SK-N-SH (cell line): Measurements from ENCODE around the gene RBM14. TPM values are rescaled to one million over a fixed set of nuclear protein-coding genes. Genes with fewer than 3 reads are reported as not detected.

ENCODE experiments used
- CTCF ChIA-PET: fragments of 300-600, 350-600 bp; formaldehyde crosslinking; extraction: SDS; loops from one replicate; lab custom pipeline; 2021; lab: Yijun Ruan, JAX
- POLR2A ChIA-PET: fragments of 350-600 bp; sonication (Branson Sonifier 250); formaldehyde crosslinking; extraction: SDS; loops from one replicate; lab custom pipeline; 2020; ENCODE audit warnings: antibody characterized with exemption, inconsistent platforms; lab: Yijun Ruan, JAX
- DNase-seq: peaks from one replicate; pipeline ENCODE4 v3.0.0; 2012
- H2AFZ ChIP-seq: fragments of 200-600 bp; sonication (generic); 2 replicates; pipeline ENCODE4 v1.8.1; 2016; ENCODE audit warnings: antibody characterized with exemption, mild to moderate bottlenecking, low read depth
- H3F3A ChIP-seq: fragments of 200-600 bp; sonication (generic); replicated peaks from 2 replicates; pipeline ENCODE3; 2016; ENCODE audit warnings: antibody characterized with exemption, mild to moderate bottlenecking; ENCODE audit not compliant: insufficient read depth
- H3K27ac ChIP-seq, 2 experiments: fragments of 200-500 bp in 1 of 2; fragments of 200-600 bp in 1 of 2; sonication (Bioruptor generic) in 1 of 2; sonication (generic), shearing (Covaris generic) in 1 of 2; 2 replicates each; pipeline versions ENCODE4 v1.5.1 to v1.6.1; 2014 to 2016; ENCODE audit warnings: low read depth in 2 of 2, inconsistent platforms in 1 of 2, low read length in 1 of 2, mild to moderate bottlenecking in 1 of 2, mixed read lengths in 1 of 2
- H3K27me3 ChIP-seq: fragments of 200-600 bp; sonication (generic), shearing (Covaris generic); 2 replicates; pipeline ENCODE4 v1.6.1; 2016; ENCODE audit warnings: mixed run types; ENCODE audit not compliant: insufficient read depth
- H3K36me3 ChIP-seq, 2 experiments: fragments of 200-500 bp in 1 of 2; fragments of 200-600 bp in 1 of 2; sonication (Bioruptor generic) in 1 of 2; sonication (generic) in 1 of 2; replicated peaks in 1 of 2; 2 replicates each; pipeline versions ENCODE3 to v1.5.1; 2014 to 2016; ENCODE audit warnings: low read length in 1 of 2, mild to moderate bottlenecking in 1 of 2; ENCODE audit not compliant: insufficient read depth in 2 of 2, control insufficient read depth in 1 of 2
- H3K4me1 ChIP-seq, 2 experiments: fragments of 200-500 bp in 1 of 2; fragments of 200-600 bp in 1 of 2; sonication (Bioruptor generic) in 1 of 2; sonication (generic), shearing (Covaris generic) in 1 of 2; 2 replicates each; pipeline versions ENCODE4 v1.5.1 to v1.6.1; 2014 to 2016; ENCODE audit warnings: low read depth in 1 of 2, low read length in 1 of 2, mixed run types in 1 of 2; ENCODE audit not compliant: insufficient read depth in 2 of 2, control insufficient read depth in 1 of 2
- H3K4me2 ChIP-seq: fragments of 200-600 bp; sonication (generic), shearing (Covaris generic); 2 replicates; pipeline ENCODE4 v1.6.1; 2017; ENCODE audit warnings: mixed run types
- H3K4me3 ChIP-seq, 2 experiments: fragments of 200-500 bp in 1 of 2; fragments of 200-600 bp in 1 of 2; sonication (Bioruptor generic) in 1 of 2; sonication (generic), shearing (Covaris generic) in 1 of 2; 2 replicates each; pipeline versions ENCODE4 v1.5.1 to v1.8.1; 2014 to 2016; ENCODE audit warnings: low read depth in 2 of 2, inconsistent platforms in 1 of 2, low read length in 1 of 2, mild to moderate bottlenecking in 1 of 2, mixed read lengths in 1 of 2, moderate library complexity in 1 of 2
- H3K79me2 ChIP-seq: fragments of 200-600 bp; sonication (generic); 2 replicates; pipeline ENCODE4 v1.8.1; 2017; ENCODE audit warnings: mild to moderate bottlenecking; ENCODE audit not compliant: insufficient read depth
- H3K9ac ChIP-seq: fragments of 200-600 bp; sonication (generic); 2 replicates; pipeline ENCODE4 v1.6.1; 2017; ENCODE audit warnings: mixed run types
- H3K9me2 ChIP-seq: fragments of 200-600 bp; sonication (generic); 2 replicates; pipeline ENCODE4 v1.6.1; 2017; ENCODE audit warnings: mixed run types
- H3K9me3 ChIP-seq: fragments of 200-600 bp; sonication (generic); 2 replicates; pipeline ENCODE4 v1.6.1; 2017; ENCODE audit warnings: mixed run types, mild to moderate bottlenecking, moderate library complexity
- H4K20me1 ChIP-seq: fragments of 200-600 bp; sonication (generic); 2 replicates; pipeline ENCODE4 v1.6.1; 2017; ENCODE audit warnings: mild to moderate bottlenecking, mixed run types; ENCODE audit not compliant: insufficient read depth
- CTCF ChIP-seq: fragments of 200-600 bp; sonication (generic); IDR thresholded peaks from 2 replicates; pipeline ENCODE4 v1.6.1; 2017; ENCODE audit warnings: antibody characterized with exemption, mild to moderate bottlenecking, moderate library complexity
- ELF1 ChIP-seq: IDR thresholded peaks from 2 replicates; pipeline ENCODE4 v1.4.0; 2012
- EP300 ChIP-seq, 2 experiments: IDR thresholded peaks; 2 replicates each; pipeline versions ENCODE4 v1.4.0 to v1.6.1; 2012; ENCODE audit warnings: borderline replicate concordance in 1 of 2, low read depth in 1 of 2, low read length in 1 of 2
- EZH2phosphoT487 ChIP-seq: fragments of 200-600 bp; sonication (generic); IDR thresholded peaks from 2 replicates; pipeline ENCODE4 v1.6.1; 2017; ENCODE audit warnings: low read depth, mixed run types, mild to moderate bottlenecking, antibody characterized with exemption, moderate library complexity, borderline replicate concordance
- FOSL2 ChIP-seq: IDR thresholded peaks from 2 replicates; pipeline ENCODE4 v1.4.0; 2012; ENCODE audit warnings: low read depth, mild to moderate bottlenecking, moderate library complexity, borderline replicate concordance
- GABPA ChIP-seq: IDR thresholded peaks from 2 replicates; pipeline ENCODE4 v1.4.0; 2012; ENCODE audit warnings: low read depth, mild to moderate bottlenecking
- GATA2 ChIP-seq: sonication (generic); formaldehyde crosslinking; IDR thresholded peaks from 2 replicates; pipeline ENCODE4 v1.5.0; 2020; ENCODE audit warnings: mild to moderate bottlenecking, missing genetic modification reagents
- IRF3 ChIP-seq: fragments of 150-350 bp; IDR thresholded peaks from 2 replicates; pipeline ENCODE4 v1.6.1; 2016; ENCODE audit warnings: mild to moderate bottlenecking, low read depth, low read length
- MXI1 ChIP-seq: IDR thresholded peaks from 2 replicates; pipeline ENCODE4 v1.6.1; 2012; ENCODE audit warnings: mild to moderate bottlenecking, low read depth, low read length, improper control_type of control experiment
- NFIC ChIP-seq: IDR thresholded peaks from 2 replicates; pipeline ENCODE4 v1.4.0; 2012; ENCODE audit warnings: borderline replicate concordance
- NRF1 ChIP-seq: IDR thresholded peaks from 2 replicates; pipeline ENCODE4 v1.6.1; 2012; ENCODE audit warnings: low read depth, mild to moderate bottlenecking, low read length
- POLR2AphosphoS5 ChIP-seq: IDR thresholded peaks from 2 replicates; pipeline ENCODE4 v1.6.1; 2012; ENCODE audit warnings: low read depth, low read length
- RAD21 ChIP-seq: IDR thresholded peaks from 2 replicates; pipeline ENCODE4 v1.6.1; 2012; ENCODE audit warnings: mild to moderate bottlenecking, low read length
- RFX5 ChIP-seq: IDR thresholded peaks from 2 replicates; pipeline ENCODE4 v1.6.1; 2012; ENCODE audit warnings: mild to moderate bottlenecking, improper control_type of control experiment, low read length
- SIN3A ChIP-seq: IDR thresholded peaks from 2 replicates; pipeline ENCODE4 v1.6.1; 2012; ENCODE audit warnings: low read depth, mild to moderate bottlenecking, low read length, moderate library complexity, borderline replicate concordance
- TAF1 ChIP-seq: IDR thresholded peaks from 2 replicates; pipeline ENCODE4 v1.6.1; 2012; ENCODE audit warnings: low read depth, mild to moderate bottlenecking, low read length, moderate library complexity, borderline replicate concordance
- TCF12 ChIP-seq: IDR thresholded peaks from 2 replicates; pipeline ENCODE4 v1.4.0; 2012
- YY1 ChIP-seq: IDR thresholded peaks from 2 replicates; pipeline ENCODE4 v1.4.0; 2012; ENCODE audit warnings: low read depth, mild to moderate bottlenecking
- ZBTB33 ChIP-seq: IDR thresholded peaks from 2 replicates; pipeline ENCODE4 v1.4.0; 2012; ENCODE audit warnings: low read depth, borderline replicate concordance
- WGBS: methylation state at CpG from one replicate; pipeline ENCODE4 v1.1.6; 2017; ENCODE audit warnings: low lambda C conversion rate; 5-methylcytosine and 5-hydroxymethylcytosine counted together
- polyA plus RNA-seq, 3 experiments: library from polyadenylated mRNA; depleted of rRNA; stranded (reverse); fragments of >200 nt; gene quantifications; 2 replicates each; pipeline ENCODE4 v1.2.3, GENCODE V29; 2012
- TF ChIP-seq, protein P1 (sequence below): IDR thresholded peaks from 2 replicates; pipeline ENCODE4 v1.4.0; 2012; ENCODE audit warnings: low read depth, borderline replicate concordance
- TF ChIP-seq, protein P2 (sequence below): fragments of 150-350 bp; IDR thresholded peaks from 2 replicates; pipeline ENCODE4 v1.6.1; 2017; ENCODE audit warnings: antibody characterized with exemption, low read length, low read depth, borderline replicate concordance

Gene RBM14
- polyA plus RNA-seq, 1 of the 3 experiments (the other 2 are of a cell fraction), result 19.8 TPM

DNA sequence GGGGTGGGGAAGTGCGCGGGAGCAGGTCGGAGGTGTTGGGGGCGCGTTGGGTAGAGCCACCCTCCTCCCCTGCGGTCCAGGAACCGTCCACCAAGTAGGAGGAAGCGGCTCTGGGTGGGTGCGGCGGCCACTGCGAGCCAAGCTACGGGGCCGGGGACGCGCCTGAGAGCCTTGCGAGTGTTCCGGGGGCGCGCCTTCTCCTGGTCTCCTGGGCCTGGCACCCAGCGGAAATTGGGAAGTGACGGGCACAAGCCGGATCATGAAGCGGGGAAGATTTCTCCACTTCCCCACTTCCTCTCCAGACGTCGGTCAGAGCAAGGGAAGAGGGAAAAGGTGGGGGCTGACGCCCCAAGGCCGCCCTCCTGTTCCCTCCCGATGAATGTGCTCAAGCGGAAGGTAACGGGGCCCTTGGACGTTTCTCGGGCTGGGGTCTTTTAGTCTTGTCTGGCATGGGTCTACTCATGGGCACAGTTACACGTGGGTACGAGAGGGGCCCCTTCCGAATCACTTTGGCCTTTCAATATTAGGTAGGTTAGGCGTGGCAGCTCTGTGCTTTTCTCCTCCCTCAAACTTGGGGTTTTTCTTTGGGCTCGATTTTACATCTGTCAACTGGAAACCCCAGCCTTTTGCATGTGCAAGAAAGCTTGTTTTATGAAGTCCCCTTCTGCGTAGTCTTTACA, 865 bp downstream of the RBM14 start:
- CTCF ChIA-PET, result interaction anchor here (0.7 to 2.3 kb wide), 4 partner anchors 20 to 61 kb away, joined by 3 to 8 read pairs (median 3); partner anchors contain the start of genes CCDC87, CCS and RBM4B
- DNase-seq, result no peak

DNA sequence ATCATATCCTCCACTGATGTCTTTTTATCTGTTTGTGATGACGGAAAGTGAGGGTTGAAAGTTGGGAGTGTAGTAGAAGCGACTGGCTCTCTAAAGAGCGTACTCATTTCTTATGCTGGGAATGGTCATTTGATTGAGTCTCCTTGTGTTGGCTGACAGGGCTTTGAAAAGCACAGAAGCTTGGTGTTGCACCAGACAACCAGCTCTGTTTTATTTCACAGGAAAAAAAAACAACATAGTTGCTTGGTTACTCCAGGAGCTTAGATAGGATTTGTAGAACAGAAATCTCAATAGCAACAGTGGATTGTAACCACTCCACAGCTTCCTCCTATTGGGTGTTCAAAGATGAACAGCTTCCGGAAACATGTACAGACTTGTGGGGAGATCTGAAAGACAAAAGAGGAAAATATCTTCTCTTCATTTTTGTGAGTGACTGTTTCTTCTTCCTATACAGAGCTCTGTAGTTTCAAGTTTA, 2.7 kb downstream of the RBM14 start:
- peak overlapping the region; percentile 16 to 49 for H3K27ac ChIP-seq
- H3K27me3 ChIP-seq, result no peaks in the 10 kb centered on the region
- H3K9me2 ChIP-seq, result no peaks in the 10 kb centered on the region
- H3K4me3 ChIP-seq, result peak overlapping the region; percentile 73 to 75; a peak in 3 of 4 replicates
- no peak for DNase-seq
- H2AFZ ChIP-seq, result no peak overlapping the region
- H3K9me3 ChIP-seq, result no peaks in the 10 kb centered on the region
- H3K9ac ChIP-seq, result peak overlapping the region; percentile 86; the same call in 1 of the 2 replicates
- H3F3A ChIP-seq, result peaks cover 7% of the 10 kb centered on the region
- ChIA-PET CTCF (no interaction called here), POLR2A (interaction anchor here (1.4 kb wide), 2 partner anchors 8 to 20 kb away, joined by 3 to 11 read pairs; partner anchors contain the start of gene RBM4)
- peaks cover 14 to 30% of the 10 kb centered on the region in 2 experiments for H3K36me3 ChIP-seq
- WGBS, result 77% methylated on average over 4 of the region's 4 CpGs
- H3K4me2 ChIP-seq, result peak overlapping the region; percentile 90
- peaks cover 8 to 11% of the 10 kb centered on the region in 2 experiments; a peak in 3 of 4 replicates for H3K4me1 ChIP-seq
- peaks cover 89% of the 10 kb centered on the region for H3K79me2 ChIP-seq
- peaks cover 73% of the 10 kb centered on the region for H4K20me1 ChIP-seq
- TF ChIP-seq EP300 (IDR thresholded peaks at IDR 0.05; ENCODE audit: borderline replicate concordance in 1 of 2, low read depth in 1 of 2, low read length in 1 of 2), result no peak
- no peak for TF ChIP-seq TAF1
- TF ChIP-seq POLR2AphosphoS5, result no peak
- no peak for TF ChIP-seq YY1
- TF ChIP-seq, protein P1, sequence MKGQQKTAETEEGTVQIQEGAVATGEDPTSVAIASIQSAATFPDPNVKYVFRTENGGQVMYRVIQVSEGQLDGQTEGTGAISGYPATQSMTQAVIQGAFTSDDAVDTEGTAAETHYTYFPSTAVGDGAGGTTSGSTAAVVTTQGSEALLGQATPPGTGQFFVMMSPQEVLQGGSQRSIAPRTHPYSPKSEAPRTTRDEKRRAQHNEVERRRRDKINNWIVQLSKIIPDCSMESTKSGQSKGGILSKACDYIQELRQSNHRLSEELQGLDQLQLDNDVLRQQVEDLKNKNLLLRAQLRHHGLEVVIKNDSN, result no peak
- TF ChIP-seq ELF1, result no peak
- no peak for TF ChIP-seq IRF3
- TF ChIP-seq GATA2, result no peak
- no peak for TF ChIP-seq CTCF
- no peak for TF ChIP-seq FOSL2
- TF ChIP-seq EZH2phosphoT487, result no peak
- TF ChIP-seq RAD21, result no peak
- TF ChIP-seq, protein P2, sequence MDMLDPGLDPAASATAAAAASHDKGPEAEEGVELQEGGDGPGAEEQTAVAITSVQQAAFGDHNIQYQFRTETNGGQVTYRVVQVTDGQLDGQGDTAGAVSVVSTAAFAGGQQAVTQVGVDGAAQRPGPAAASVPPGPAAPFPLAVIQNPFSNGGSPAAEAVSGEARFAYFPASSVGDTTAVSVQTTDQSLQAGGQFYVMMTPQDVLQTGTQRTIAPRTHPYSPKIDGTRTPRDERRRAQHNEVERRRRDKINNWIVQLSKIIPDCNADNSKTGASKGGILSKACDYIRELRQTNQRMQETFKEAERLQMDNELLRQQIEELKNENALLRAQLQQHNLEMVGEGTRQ, result no peak
- no peak for TF ChIP-seq MXI1
- no peak for TF ChIP-seq ZBTB33
- no peak for TF ChIP-seq TCF12
- TF ChIP-seq RFX5, result no peak

More for the DNA sequence above, 865 bp downstream of the RBM14 start:
- TF ChIP-seq GABPA (peak; percentile 30; the same call in 1 of the 2 replicates), SIN3A (peak; percentile 14; the same call in 1 of the 2 replicates), NRF1 (no peak), NFIC (no peak)
- TF ChIP-seq, all 33 proteins: peak for 2
- Histone ChIP-seq H3K79me2 (peaks cover 71% of the 10 kb centered on the region), H3K4me3 (peak overlapping the region; percentile 73 to 75), H3F3A (peaks cover 9% of the 10 kb centered on the region), H3K36me3 (peaks cover 4 to 13% of the 10 kb centered on the region in 2 experiments), H4K20me1 (peaks cover 55% of the 10 kb centered on the region), H3K4me2 (peak overlapping the region; percentile 90), H2AFZ (no peak overlapping the region), H3K27ac (peak overlapping the region; percentile 87 to 91; a peak in 3 of 4 replicates), H3K4me1 (peaks cover 8 to 11% of the 10 kb centered on the region in 2 experiments; a peak in 3 of 4 replicates), H3K9me2 (no peaks in the 10 kb centered on the region), H3K27me3 (no peaks in the 10 kb centered on the region), H3K9me3 (no peaks in the 10 kb centered on the region), H3K9ac (peak overlapping the region; percentile 86)
- WGBS, result 1% methylated on average over 14 of the region's 38 CpGs
- POLR2A ChIA-PET, result interaction anchor here (0.9 to 2.5 kb wide), 10 partner anchors 7 to 226 kb away, joined by 3 to 18 read pairs (median 4); partner anchors contain the start of genes CCDC87, CCS, RBM4 and RBM4B
